ENCODE data around the gene NEMP1.

- TF ChIP-seq CTCF (conservative IDR thresholded peaks at IDR 0.05) (no peak), EZH2 (IDR thresholded peaks at IDR 0.05; ENCODE audit: low read depth) (no peak)
Measured at GRCh38 chr12:57127726-57128518, 49.3 kb upstream of the NEMP1 start, which contains the start of gene LRP1.

Data from PC-9 (cell line).